ENCODE data around the gene SCYL1. TPM values are rescaled to one million over a fixed set of nuclear protein-coding genes. Genes with fewer than 3 reads are reported as not detected.

SCYL1 gene
- total and polyA plus RNA-seq, 2 of the 4 experiments (the other 2 are of a cell fraction), result 96.4 to 150 TPM

DNA sequence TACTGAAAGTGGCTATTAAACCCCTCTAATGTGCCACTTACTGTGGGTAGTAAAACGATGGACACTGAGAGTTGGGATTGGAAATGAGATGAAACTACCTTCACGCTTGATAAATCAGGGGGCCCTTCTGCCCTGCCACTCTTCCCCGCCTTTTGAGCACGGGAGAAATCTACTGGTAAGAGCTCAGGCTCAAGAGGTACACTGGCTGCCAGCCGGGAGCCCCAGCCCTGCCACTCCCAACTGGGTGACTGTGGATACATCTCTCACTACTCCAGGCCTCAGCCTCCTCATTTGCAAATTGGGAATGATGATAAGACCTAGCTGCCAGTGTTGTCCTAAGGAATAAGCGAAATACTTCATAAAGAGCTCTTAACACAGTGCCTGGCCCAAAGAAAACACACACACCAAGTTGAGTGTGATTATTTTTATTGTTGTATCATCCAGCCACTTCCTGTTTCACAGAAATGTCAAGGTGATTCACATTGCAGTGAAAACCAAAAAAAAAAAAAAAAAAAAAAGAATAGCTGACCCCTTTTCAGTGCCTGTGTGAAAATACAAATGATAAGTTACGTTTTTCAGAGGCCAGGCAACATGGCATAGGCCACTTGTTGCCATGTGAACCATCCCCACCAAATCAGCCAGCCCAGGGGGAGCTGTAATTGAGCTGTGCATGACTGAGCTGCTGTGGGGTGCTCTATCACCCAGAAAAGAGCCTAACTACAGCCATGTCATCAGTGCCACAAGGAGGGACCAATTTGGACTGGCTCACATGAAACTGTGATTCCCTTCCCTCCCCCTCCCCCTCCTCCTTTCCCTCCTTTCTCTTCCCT, 41.0 kb downstream of the SCYL1 start:
- Histone ChIP-seq H4K91ac (ENCODE audit: insufficient read depth, low read depth, low read length) (no peak overlapping the region), H2AK5ac (ENCODE audit: low read depth, low read length) (peak overlapping the region; percentile 54; the same call in 1 of the 2 replicates), H4K5ac (ENCODE audit: low read depth, low read length) (no peak overlapping the region), H3K9me3 (ENCODE audit: control insufficient read depth, insufficient read depth, low read length) (no peaks in the 10 kb centered on the region), H2BK20ac (ENCODE audit: low read depth, low read length) (no peak overlapping the region), H2AFZ (replicated peaks; ENCODE audit: low read length, poor library complexity) (no peak overlapping the region), H3K4me1 (ENCODE audit: control insufficient read depth, insufficient read depth, low read length) (peaks cover 11% of the 10 kb centered on the region), H4K8ac (ENCODE audit: low read depth in 2 of 2, low read length in 2 of 2) (peak overlapping the region in 1 of 2 experiments; percentile 5; a peak in 1 of 4 replicates), H4K20me1 (ENCODE audit: insufficient read depth, low read length) (peaks cover 3% of the 10 kb centered on the region), H3K27me3 (ENCODE audit: control insufficient read depth, insufficient read depth, low read length) (no peaks in the 10 kb centered on the region), H3K4me3 (ENCODE audit: insufficient read depth, low read depth, low read length) (no peak overlapping the region), H3K9ac (ENCODE audit: low read depth, low read length) (no peak overlapping the region), H3K18ac (ENCODE audit: low read depth, low read length) (no peak overlapping the region), H2BK120ac (ENCODE audit: low read depth, low read length) (no peak overlapping the region), H3K23ac (ENCODE audit: low read depth, low read length) (peak overlapping the region; percentile 0; the same call in 1 of the 2 replicates), H3K79me1 (ENCODE audit: low read depth in 1 of 2, low read length in 2 of 2) (peaks cover 13 to 44% of the 10 kb centered on the region in 2 experiments; a peak in 3 of 4 replicates), H3K4ac (ENCODE audit: low read depth, low read length) (peak overlapping the region; percentile 3; the same call in 1 of the 2 replicates), H2AK9ac (replicated peaks; ENCODE audit: low read depth, low read length, poor library complexity) (no peak overlapping the region), H3K14ac (replicated peaks; ENCODE audit: low read depth, low read length) (no peak overlapping the region), H2BK15ac (ENCODE audit: low read depth, low read length) (no peak overlapping the region), H3K36me3 (ENCODE audit: control insufficient read depth, insufficient read depth, low read length) (0 out of 2 replicates have a peak, but pooled peaks cover 1% of the 10 kb centered on the region), H3K56ac (ENCODE audit: extremely low read depth, insufficient read depth, low read length) (no peak overlapping the region), H2BK5ac (ENCODE audit: low read depth, low read length, poor library complexity, severe bottlenecking) (no peak overlapping the region), H3K27ac (ENCODE audit: insufficient read depth, low read length) (no peak overlapping the region), H3K4me2 (ENCODE audit: low read depth, low read length) (no peak overlapping the region), H3K9me1 (ENCODE audit: insufficient read depth, low read length) (peaks cover 20% of the 10 kb centered on the region)
- ATAC-seq (ENCODE audit: low read depth), result no peak
- no CpG with 5 or more reads among the region's 7 CpGs for WGBS, 2 experiments (ENCODE audit: extremely low coverage in 2 of 2, insufficient read length in 1 of 2)
- peak; percentile 35 for DNase-seq
- BruUV-seq (replicated peaks), result no TSS peak
- intact Hi-C loops (cut with micrococcal nuclease), result no loop called here
- ChIA-PET CTCF (interaction anchor here (1.2 kb wide), 1 partner anchor 25 kb away, joined by 7 read pairs; no protein-coding TSS in a partner anchor), POLR2A (ENCODE audit: unreplicated experiment) (interaction anchor here (0.6 kb wide), 1 partner anchor 143 kb away, joined by 8 read pairs; the partner anchor contains the start of gene NEAT1)
- dilution Hi-C loops (cut with HindIII; ENCODE audit: low sequenced_read_pairs, unreplicated experiment), result no loop called here
- TF ChIP-seq, protein P1, sequence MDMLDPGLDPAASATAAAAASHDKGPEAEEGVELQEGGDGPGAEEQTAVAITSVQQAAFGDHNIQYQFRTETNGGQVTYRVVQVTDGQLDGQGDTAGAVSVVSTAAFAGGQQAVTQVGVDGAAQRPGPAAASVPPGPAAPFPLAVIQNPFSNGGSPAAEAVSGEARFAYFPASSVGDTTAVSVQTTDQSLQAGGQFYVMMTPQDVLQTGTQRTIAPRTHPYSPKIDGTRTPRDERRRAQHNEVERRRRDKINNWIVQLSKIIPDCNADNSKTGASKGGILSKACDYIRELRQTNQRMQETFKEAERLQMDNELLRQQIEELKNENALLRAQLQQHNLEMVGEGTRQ (IDR thresholded peaks at IDR 0.05; ENCODE audit: low read depth, low read length), result no peak
- TF ChIP-seq MAZ (IDR thresholded peaks at IDR 0.05; ENCODE audit: borderline replicate concordance, low read depth, low read length) (no peak), FOS (IDR thresholded peaks at IDR 0.05; ENCODE audit: low read depth, low read length) (no peak), RFX5 (IDR thresholded peaks at IDR 0.05; ENCODE audit: low read depth, low read length) (no peak), BHLHE40 (IDR thresholded peaks at IDR 0.05; ENCODE audit: low read depth, low read length) (no peak), MAFK (IDR thresholded peaks at IDR 0.05; ENCODE audit: low read depth, low read length) (no peak), NFE2L2 (IDR thresholded peaks at IDR 0.05; ENCODE audit: low read depth, low read length) (no peak), RAD21 (IDR thresholded peaks at IDR 0.05; ENCODE audit: low read length) (no peak), CHD1 (IDR thresholded peaks at IDR 0.05; ENCODE audit: low read depth, low read length) (no peak), CEBPB (IDR thresholded peaks at IDR 0.05; ENCODE audit: low read depth, low read length) (no peak), POLR2A (IDR thresholded peaks at IDR 0.05; ENCODE audit: low read depth, low read length) (no peak)
- TF ChIP-seq, protein P2, sequence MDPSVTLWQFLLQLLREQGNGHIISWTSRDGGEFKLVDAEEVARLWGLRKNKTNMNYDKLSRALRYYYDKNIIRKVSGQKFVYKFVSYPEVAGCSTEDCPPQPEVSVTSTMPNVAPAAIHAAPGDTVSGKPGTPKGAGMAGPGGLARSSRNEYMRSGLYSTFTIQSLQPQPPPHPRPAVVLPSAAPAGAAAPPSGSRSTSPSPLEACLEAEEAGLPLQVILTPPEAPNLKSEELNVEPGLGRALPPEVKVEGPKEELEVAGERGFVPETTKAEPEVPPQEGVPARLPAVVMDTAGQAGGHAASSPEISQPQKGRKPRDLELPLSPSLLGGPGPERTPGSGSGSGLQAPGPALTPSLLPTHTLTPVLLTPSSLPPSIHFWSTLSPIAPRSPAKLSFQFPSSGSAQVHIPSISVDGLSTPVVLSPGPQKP (IDR thresholded peaks at IDR 0.05; ENCODE audit: borderline replicate concordance, low read depth, low read length), result no peak
- TF ChIP-seq, protein P3, sequence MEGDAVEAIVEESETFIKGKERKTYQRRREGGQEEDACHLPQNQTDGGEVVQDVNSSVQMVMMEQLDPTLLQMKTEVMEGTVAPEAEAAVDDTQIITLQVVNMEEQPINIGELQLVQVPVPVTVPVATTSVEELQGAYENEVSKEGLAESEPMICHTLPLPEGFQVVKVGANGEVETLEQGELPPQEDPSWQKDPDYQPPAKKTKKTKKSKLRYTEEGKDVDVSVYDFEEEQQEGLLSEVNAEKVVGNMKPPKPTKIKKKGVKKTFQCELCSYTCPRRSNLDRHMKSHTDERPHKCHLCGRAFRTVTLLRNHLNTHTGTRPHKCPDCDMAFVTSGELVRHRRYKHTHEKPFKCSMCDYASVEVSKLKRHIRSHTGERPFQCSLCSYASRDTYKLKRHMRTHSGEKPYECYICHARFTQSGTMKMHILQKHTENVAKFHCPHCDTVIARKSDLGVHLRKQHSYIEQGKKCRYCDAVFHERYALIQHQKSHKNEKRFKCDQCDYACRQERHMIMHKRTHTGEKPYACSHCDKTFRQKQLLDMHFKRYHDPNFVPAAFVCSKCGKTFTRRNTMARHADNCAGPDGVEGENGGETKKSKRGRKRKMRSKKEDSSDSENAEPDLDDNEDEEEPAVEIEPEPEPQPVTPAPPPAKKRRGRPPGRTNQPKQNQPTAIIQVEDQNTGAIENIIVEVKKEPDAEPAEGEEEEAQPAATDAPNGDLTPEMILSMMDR (conservative IDR thresholded peaks at IDR 0.05; ENCODE audit: low read depth, low read length), result no peak
- in situ Hi-C loops (cut with MboI; ENCODE audit: low sequenced_read_pairs), result no loop called here

All from IMR-90 (cell line).